Stomach (tissue), 9 donors: ENCODE measurements around the gene RGS19. TPM values are rescaled to one million over a fixed set of nuclear protein-coding genes. Genes with fewer than 3 reads are reported as not detected.

Experiments
- DNase-seq, 2 donors: peaks; one replicate each; pipeline versions ENCODE4 v3.0.0 to v3.0.0-alpha.2; 2013 to 2019
- H3K27ac ChIP-seq, 5 donors: fragments of 200-600 bp in 4 of 5; sonication (generic) in 4 of 5; one replicate each; pipeline ENCODE4 v1.5.1; 2013 to 2019; ENCODE audit warnings: mild to moderate bottlenecking in 1 of 5, moderate library complexity in 1 of 5
- H3K27me3 ChIP-seq, 3 donors: fragments of 200-600 bp; sonication (generic); one replicate each; pipeline ENCODE4 v1.5.1; 2017 to 2019; ENCODE audit warnings: mixed run types in 1 of 3
- H3K36me3 ChIP-seq, 4 donors: fragments of 200-600 bp; sonication (generic); 1 replicate in 3 of 4; 2 replicates in 1 of 4; pipeline ENCODE4 v1.5.1; 2016 to 2019
- H3K4me1 ChIP-seq, 4 donors: fragments of 200-600 bp; sonication (generic); one replicate each; pipeline ENCODE4 v1.5.1; 2016 to 2019
- H3K4me3 ChIP-seq, 4 donors: fragments of 200-600 bp; sonication (generic) in 3 of 4; one replicate each; pipeline ENCODE4 v1.5.1; 2016 to 2019; ENCODE audit warnings: mild to moderate bottlenecking in 1 of 4
- H3K9me3 ChIP-seq, 4 donors: fragments of 200-600 bp; sonication (generic); one replicate each; pipeline ENCODE4 v1.5.1; 2016 to 2019
- EP300 ChIP-seq: sonication (generic); formaldehyde crosslinking; IDR thresholded peaks from one replicate; pipeline ENCODE4 v1.6.1; 2017; ENCODE audit warnings: antibody characterized with exemption
- POLR2A ChIP-seq, 4 donors: fragments of 450-650 bp; IDR thresholded peaks; one replicate each; pipeline ENCODE4 v1.6.1; 2016; ENCODE audit warnings: antibody characterized with exemption in 4 of 4, control low read depth in 2 of 4, mild to moderate bottlenecking in 1 of 4, moderate library complexity in 1 of 4
- POLR2AphosphoS5 ChIP-seq, 3 donors: sonication (generic); formaldehyde crosslinking; IDR thresholded peaks; one replicate each; pipeline ENCODE4 v1.6.1; 2016; ENCODE audit warnings: antibody characterized with exemption in 3 of 3
- WGBS, 5 donors: extraction: QIAGEN DNeasy Blood & Tissue Kit in 3 of 5; methylation state at CpG; one replicate each; pipeline versions ENCODE4 v1.1.5 to v1.1.7; 2013 to 2018; 5-methylcytosine and 5-hydroxymethylcytosine counted together
- intact Hi-C: fragments of 100-400 bp; cut with DNase I; formaldehyde crosslinking; loops from one replicate; pipeline ENCODE4 v1.15.1; 2023; ENCODE audit warnings: low total_unique reads
- polyA plus RNA-seq, 3 donors: library from polyadenylated mRNA; stranded (reverse); fragments of 200-250 nt; gene quantifications; one replicate each; pipeline ENCODE4 v1.2.3, GENCODE V29; 2013
- total RNA-seq, 5 donors: library from RNA; depleted of rRNA; stranded (reverse); fragments of >200 nt; gene quantifications; one replicate each; pipeline versions ENCODE4 v1.1.0 to v1.2.3, GENCODE V29; 2014 to 2016
- TF ChIP-seq, protein P1 (sequence below), 7 experiments: fragments of 450-650 bp in 4 of 7; fragments of 200-600 bp in 3 of 7; sonication (generic) in 3 of 7; IDR thresholded peaks; one replicate each; pipeline ENCODE4 v1.5.1; 2016 to 2019; ENCODE audit warnings: antibody characterized with exemption in 7 of 7, control low read depth in 2 of 7, mild to moderate bottlenecking in 1 of 7
- donor health status: healthy with polysubstance abuse.
- donor health status: Bipolar disorder and iron deficiency.
- donor health status: healthy.

The RGS19 gene
- total and polyA plus RNA-seq, 8 donors = 3.1 to 17.2 (median 10.1) TPM; not detected in 3

- Histone ChIP-seq H3K27me3 (peaks cover 0 to 26% (median 20%) of the 10 kb centered on the region in 3 donors), H3K4me3 (no peak overlapping the region), H3K27ac (no peak overlapping the region), H3K36me3 (peaks cover 39 to 78% (median 76%) of the 10 kb centered on the region in 4 donors), H3K4me1 (peaks cover 5 to 54% (median 24%) of the 10 kb centered on the region in 4 donors), H3K9me3 (no peaks in the 10 kb centered on the region)
- DNase-seq = no peak
- WGBS, 5 donors = 89 to 96% (median 95%) methylated on average over 24 to 31 of the region's 31 CpGs
- TF ChIP-seq EP300 (no peak), POLR2A (IDR thresholded peaks at IDR 0.05) (no peak), POLR2AphosphoS5 (IDR thresholded peaks at IDR 0.05) (no peak)
- TF ChIP-seq, protein P1, sequence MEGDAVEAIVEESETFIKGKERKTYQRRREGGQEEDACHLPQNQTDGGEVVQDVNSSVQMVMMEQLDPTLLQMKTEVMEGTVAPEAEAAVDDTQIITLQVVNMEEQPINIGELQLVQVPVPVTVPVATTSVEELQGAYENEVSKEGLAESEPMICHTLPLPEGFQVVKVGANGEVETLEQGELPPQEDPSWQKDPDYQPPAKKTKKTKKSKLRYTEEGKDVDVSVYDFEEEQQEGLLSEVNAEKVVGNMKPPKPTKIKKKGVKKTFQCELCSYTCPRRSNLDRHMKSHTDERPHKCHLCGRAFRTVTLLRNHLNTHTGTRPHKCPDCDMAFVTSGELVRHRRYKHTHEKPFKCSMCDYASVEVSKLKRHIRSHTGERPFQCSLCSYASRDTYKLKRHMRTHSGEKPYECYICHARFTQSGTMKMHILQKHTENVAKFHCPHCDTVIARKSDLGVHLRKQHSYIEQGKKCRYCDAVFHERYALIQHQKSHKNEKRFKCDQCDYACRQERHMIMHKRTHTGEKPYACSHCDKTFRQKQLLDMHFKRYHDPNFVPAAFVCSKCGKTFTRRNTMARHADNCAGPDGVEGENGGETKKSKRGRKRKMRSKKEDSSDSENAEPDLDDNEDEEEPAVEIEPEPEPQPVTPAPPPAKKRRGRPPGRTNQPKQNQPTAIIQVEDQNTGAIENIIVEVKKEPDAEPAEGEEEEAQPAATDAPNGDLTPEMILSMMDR (IDR thresholded peaks at IDR 0.05) = no peak
- intact Hi-C loops = no loop called here
These were observed 46.4 kb downstream of the RGS19 start for GRCh38 chr20:64032706-64033624.

DNA sequence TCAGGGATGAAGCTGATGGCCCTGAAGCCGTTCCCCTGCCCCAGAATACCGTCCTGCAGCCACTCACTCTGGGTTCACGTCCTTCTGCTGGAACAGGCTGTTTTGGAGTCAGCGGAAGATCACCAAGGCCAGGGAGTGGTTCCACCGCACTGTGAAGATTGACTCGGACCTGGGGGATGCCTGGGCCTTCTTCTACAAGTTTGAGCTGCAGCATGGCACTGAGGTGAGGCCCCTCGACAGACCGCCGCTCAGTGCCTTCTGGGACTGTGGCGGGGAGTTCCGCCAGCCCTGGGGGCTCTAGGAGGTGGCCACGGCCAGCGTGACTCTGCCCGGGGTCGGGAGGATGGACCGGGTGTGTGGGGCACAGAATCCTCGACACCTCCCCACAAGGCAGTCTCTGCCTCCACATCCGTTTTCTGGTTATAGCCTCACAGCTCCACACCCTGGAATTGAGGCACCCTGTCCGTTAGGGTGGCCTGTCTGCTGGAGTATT, 47.5 kb downstream of the RGS19 start:
- no peak for DNase-seq
- no peaks in the 10 kb centered on the region for H3K9me3 ChIP-seq
- H3K27ac ChIP-seq = no peak overlapping the region
- TF ChIP-seq POLR2AphosphoS5 (IDR thresholded peaks at IDR 0.05) (no peak), POLR2A (IDR thresholded peaks at IDR 0.05) (no peak), EP300 (no peak)
- TF ChIP-seq, protein P1 (IDR thresholded peaks at IDR 0.05) = no peak
- no peak overlapping the region for H3K4me3 ChIP-seq
- H3K4me1 ChIP-seq = peaks cover 0 to 52% (median 16%) of the 10 kb centered on the region in 4 donors
- WGBS, 5 donors = 94 to 97% (median 96%) methylated on average over 8 to 19 of the region's 19 CpGs
- peaks cover 50 to 89% (median 87%) of the 10 kb centered on the region in 4 donors for H3K36me3 ChIP-seq
- H3K27me3 ChIP-seq = peaks cover 0 to 15% (median 9%) of the 10 kb centered on the region in 3 donors
- intact Hi-C loops = no loop called here

DNA sequence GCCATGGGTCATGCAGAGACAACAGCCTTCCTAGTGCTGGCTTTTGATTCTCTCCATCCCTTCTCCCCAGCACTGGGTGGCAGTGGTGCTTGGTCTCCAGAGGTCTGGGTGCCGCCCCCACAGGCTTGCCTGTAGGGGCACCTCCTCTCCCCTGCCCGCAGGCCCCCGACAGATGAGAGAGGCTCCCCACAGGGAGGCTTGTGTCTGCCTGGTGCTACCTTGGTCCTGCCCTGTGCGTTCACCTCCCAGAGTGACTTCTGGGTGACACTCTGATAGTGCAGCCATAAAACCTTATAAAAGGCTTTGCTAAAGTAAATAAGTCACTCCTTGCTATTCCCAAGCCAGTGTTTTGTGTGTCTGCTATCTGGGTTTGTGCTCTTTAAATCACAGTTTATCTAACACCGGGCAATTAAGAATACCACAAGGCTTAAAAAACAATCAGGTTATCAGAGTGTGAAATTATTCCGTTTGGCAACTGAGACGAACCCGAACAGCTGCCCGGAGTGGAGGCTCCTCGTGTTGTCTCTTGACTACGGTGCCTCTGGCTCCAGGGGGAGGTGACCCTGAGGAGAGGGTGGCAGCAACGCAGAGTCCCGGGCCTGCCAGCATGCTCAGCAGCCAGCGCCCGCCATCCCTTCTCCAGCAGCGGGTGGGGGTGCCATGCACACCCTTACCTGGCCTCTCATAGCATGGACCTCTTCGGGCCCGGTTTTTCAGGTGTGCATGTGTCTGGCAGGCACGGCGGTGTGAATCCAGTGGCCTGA, 48.8 kb downstream of the RGS19 start:
- no peaks in the 10 kb centered on the region for H3K9me3 ChIP-seq
- no peak overlapping the region for H3K4me3 ChIP-seq
- WGBS, 5 donors = 35 to 50% (median 47%) methylated on average over 14 to 20 of the region's 20 CpGs
- no peak for DNase-seq
- peaks cover 63 to 100% (median 99%) of the 10 kb centered on the region in 4 donors for H3K36me3 ChIP-seq
- H3K27me3 ChIP-seq = peaks cover 0 to 2% (median 0%) of the 10 kb centered on the region in 3 donors
- intact Hi-C loops = no loop called here
- H3K4me1 ChIP-seq = peaks cover 0 to 41% (median 14%) of the 10 kb centered on the region in 4 donors
- H3K27ac ChIP-seq = no peak overlapping the region
- TF ChIP-seq POLR2AphosphoS5 (IDR thresholded peaks at IDR 0.05) = no peak
- TF ChIP-seq EP300 = no peak
- TF ChIP-seq, protein P1 (IDR thresholded peaks at IDR 0.05) = no peak
- no peak for TF ChIP-seq POLR2A (IDR thresholded peaks at IDR 0.05)
